HepG2 (cell line): Measurements from ENCODE around the gene CYTH1. TPM values are rescaled to one million over a fixed set of nuclear protein-coding genes. Genes with fewer than 3 reads are reported as not detected.

Source experiments
- ATAC-seq: fragments of 200-7000 bp; cut with Tn5 transposase; 3 replicates; pipeline ENCODE4 v1.9.1; 2020; ENCODE audit warnings: mild to moderate bottlenecking, moderate library complexity
- BruUV-seq: library from RNA; stranded (reverse); fragments of 400-500 nt; replicated peaks from 2 replicates; lab custom pipeline; 2021; lab: Mats Ljungman, UMichigan
- CTCF ChIA-PET: fragments of 300-600 bp; formaldehyde crosslinking; extraction: SDS; loops from one replicate; lab custom pipeline; 2021; ENCODE audit warnings: low total read pairs, inconsistent platforms, low intra/inter-chr PET ratio; lab: Yijun Ruan, JAX
- POLR2A ChIA-PET: fragments of 350-600 bp; sonication (Branson Sonifier 250); formaldehyde crosslinking; loops from one replicate; lab custom pipeline; 2020; ENCODE audit warnings: antibody characterized with exemption, inconsistent platforms; lab: Yijun Ruan, JAX
- DNase-seq: peaks from one replicate; pipeline ENCODE4 v3.0.0-alpha.2; 2015; ENCODE audit warnings: low spot score
- FAIRE-seq: peaks from 3 replicates; lab custom pipeline; 2011; peaks lifted over from hg19 to GRCh38; lab: Jason Lieb, UNC
- H2AFZ ChIP-seq: one replicate; pipeline ENCODE4 v1.6.1; 2011; ENCODE audit warnings: low read length, inconsistent platforms
- H3K27ac ChIP-seq: fragments of 300-600 bp; 3 replicates; pipeline ENCODE4 v1.8.0; 2011; ENCODE audit warnings: mixed run types, mild to moderate bottlenecking, mixed read lengths, low read length, inconsistent platforms; ENCODE audit not compliant: insufficient read depth; ENCODE audit errors: extremely low read length
- H3K27me3 ChIP-seq, 2 experiments: fragments of 200-600 bp in 1 of 2; 2 replicates in 1 of 2; 3 replicates in 1 of 2; pipeline versions ENCODE4 v1.6.0 to v1.8.0; 2011; ENCODE audit warnings: low read length in 2 of 2, mild to moderate bottlenecking in 2 of 2, moderate library complexity in 2 of 2, inconsistent platforms in 1 of 2; ENCODE audit not compliant: insufficient read depth in 2 of 2, control insufficient read depth in 1 of 2
- H3K36me3 ChIP-seq, 2 experiments: fragments of 200-600 bp in 1 of 2; replicated peaks in 1 of 2; 2 replicates in 1 of 2; 3 replicates in 1 of 2; pipeline versions ENCODE4 v1.5.1 to v1.8.0; 2011; ENCODE audit warnings: low read length in 2 of 2, inconsistent platforms in 1 of 2; ENCODE audit not compliant: insufficient read depth in 2 of 2, control insufficient read depth in 1 of 2
- H3K4me1 ChIP-seq: 2 replicates; pipeline ENCODE4 v1.5.1; 2012; ENCODE audit warnings: low read length, inconsistent platforms; ENCODE audit not compliant: insufficient read depth
- H3K4me2 ChIP-seq: 2 replicates; pipeline ENCODE4 v1.6.0; 2011; ENCODE audit warnings: low read depth, low read length, inconsistent platforms
- H3K4me3 ChIP-seq, 3 experiments: fragments of 200-600 bp in 1 of 3; sonication (generic), shearing (Covaris generic) in 1 of 3; replicated peaks in 1 of 3; 2 replicates each; pipeline ENCODE4 v1.5.1; 2011 to 2016; ENCODE audit warnings: low read length in 3 of 3, inconsistent platforms in 2 of 3, low read depth in 2 of 3, mild to moderate bottlenecking in 2 of 3, control low read depth in 1 of 3, mixed read lengths in 1 of 3; ENCODE audit not compliant: insufficient read depth in 1 of 3
- H3K79me2 ChIP-seq: one replicate; pipeline ENCODE4 v1.6.1; 2011; ENCODE audit warnings: low read length, inconsistent platforms; ENCODE audit not compliant: insufficient read depth
- H3K9ac ChIP-seq: 2 replicates; pipeline ENCODE4 v1.6.0; 2011; ENCODE audit warnings: mild to moderate bottlenecking, low read depth, low read length, inconsistent platforms; ENCODE audit not compliant: insufficient read depth
- H3K9me3 ChIP-seq: 2 replicates; pipeline ENCODE4 v1.5.1; 2012; ENCODE audit warnings: mild to moderate bottlenecking, low read length
- H4K20me1 ChIP-seq: 2 replicates; pipeline ENCODE4 v1.6.0; 2011; ENCODE audit warnings: inconsistent platforms, mild to moderate bottlenecking, low read length, moderate library complexity; ENCODE audit not compliant: insufficient read depth
- KAT2B ChIP-seq: fragments of 150-350 bp; IDR thresholded peaks from 2 replicates; pipeline ENCODE4 v1.6.1; 2014; ENCODE audit warnings: low read depth, low read length, borderline replicate concordance
- MATR3 ChIP-seq: sonication (generic); formaldehyde crosslinking; IDR thresholded peaks from 2 replicates; pipeline ENCODE4 v1.4.0; 2020; ENCODE audit warnings: missing genetic modification reagents
- NR2F2 ChIP-seq: IDR thresholded peaks from 2 replicates; pipeline ENCODE4 v1.6.1; 2012; ENCODE audit warnings: low read depth, inconsistent platforms, borderline replicate concordance
- NRL ChIP-seq: sonication (generic); formaldehyde crosslinking; IDR thresholded peaks from 2 replicates; pipeline ENCODE4 v1.5.0; 2020; ENCODE audit warnings: missing genetic modification reagents, mild to moderate bottlenecking, moderate library complexity, borderline replicate concordance
- PAWR ChIP-seq: sonication (generic); formaldehyde crosslinking; IDR thresholded peaks from 2 replicates; pipeline ENCODE4 v1.4.0; 2020; ENCODE audit warnings: missing genetic modification reagents, mild to moderate bottlenecking, borderline replicate concordance
- POLR2G ChIP-seq: fragments of 200-400 bp; formaldehyde crosslinking; IDR thresholded peaks from 2 replicates; pipeline ENCODE4 v1.6.1; 2018; ENCODE audit warnings: mild to moderate bottlenecking, low read depth, low read length, moderate library complexity
- PTBP1 ChIP-seq: fragments of 200-400 bp; formaldehyde crosslinking; IDR thresholded peaks from 2 replicates; pipeline ENCODE4 v1.6.1; 2018; ENCODE audit warnings: low read length, low read depth; ENCODE audit not compliant: poor library complexity, severe bottlenecking
- RAD51 ChIP-seq: fragments of 450-650 bp; IDR thresholded peaks from 2 replicates; pipeline ENCODE4 v1.6.1; 2016; ENCODE audit warnings: borderline replicate concordance
- RFX5 ChIP-seq: IDR thresholded peaks from 2 replicates; pipeline ENCODE4 v1.6.1; 2011; ENCODE audit warnings: low read depth, low read length, improper control_type of control experiment
- RXRB ChIP-seq: IDR thresholded peaks from 2 replicates; pipeline ENCODE4 v1.6.1; 2016; ENCODE audit warnings: borderline replicate concordance, missing genetic modification reagents, missing compliant biosample characterization
- SATB2 ChIP-seq: sonication (generic); formaldehyde crosslinking; IDR thresholded peaks from 2 replicates; pipeline ENCODE4 v1.5.0; 2020; ENCODE audit warnings: missing genetic modification reagents
- SNAI1 ChIP-seq: sonication (generic); formaldehyde crosslinking; IDR thresholded peaks from 2 replicates; pipeline ENCODE4 v1.5.0; 2020; ENCODE audit warnings: mild to moderate bottlenecking, missing genetic modification reagents, borderline replicate concordance
- SP5 ChIP-seq: IDR thresholded peaks from 2 replicates; pipeline ENCODE4 v1.6.1; 2016; ENCODE audit warnings: low read depth, borderline replicate concordance
- ZNF234 ChIP-seq: sonication (generic); formaldehyde crosslinking; conservative IDR thresholded peaks from 2 replicates; pipeline ENCODE4 v1.5.1; 2020; ENCODE audit warnings: mild to moderate bottlenecking, missing genetic modification reagents
- ZNF563 ChIP-seq: sonication (generic); formaldehyde crosslinking; IDR thresholded peaks from 2 replicates; pipeline ENCODE4 v1.8.0; 2022; ENCODE audit warnings: mild to moderate bottlenecking, moderate library complexity, missing genetic modification reagents
- ZNF782 ChIP-seq: sonication (generic); formaldehyde crosslinking; IDR thresholded peaks from 2 replicates; pipeline ENCODE4 v1.4.0; 2020; ENCODE audit warnings: missing genetic modification reagents, mild to moderate bottlenecking, borderline replicate concordance
- ZSCAN30 ChIP-seq: sonication (generic); formaldehyde crosslinking; IDR thresholded peaks from 2 replicates; pipeline ENCODE4 v1.5.0; 2020; ENCODE audit warnings: mild to moderate bottlenecking, missing genetic modification reagents
- WGBS: methylation state at CpG from one replicate; pipeline ENCODE4 v1.1.6; 2017; ENCODE audit warnings: low lambda C conversion rate; 5-methylcytosine and 5-hydroxymethylcytosine counted together
- in situ Hi-C: cut with HindIII; loops from 2 replicates; pipeline ENCODE4 v1.10.0; 2017; ENCODE audit warnings: low pct_unique_long_range_greater_than_20kb; ENCODE audit not compliant: extremely low pct_ligation_motif_present
- intact Hi-C: fragments of 100-400 bp; cut with micrococcal nuclease; formaldehyde crosslinking; loops from one replicate; pipeline ENCODE4 v1.10.0; 2022; ENCODE audit not compliant: unreplicated experiment
- polyA plus RNA-seq, 8 experiments: library from polyadenylated mRNA; depleted of rRNA in 3 of 8; stranded (reverse) in 7 of 8; unstranded in 1 of 8; fragments of >200 nt; fragmentation: Illumina TruSeq in 4 of 8; extraction: Trizol in 4 of 8; gene quantifications; 2 replicates each; pipeline versions ENCODE4 v1.2.1 to v1.2.3, GENCODE V29; 2011 to 2016; ENCODE audit warnings: low read depth in 4 of 8, missing spikeins in 1 of 8, mixed read lengths in 1 of 8; ENCODE audit not compliant: insufficient read depth in 1 of 8
- total RNA-seq, 5 experiments: library from RNA; depleted of rRNA; stranded (reverse); fragments of >200 nt; fragmentation: Illumina TruSeq; extraction: Trizol; gene quantifications; 2 replicates each; pipeline ENCODE4 v1.2.3, GENCODE V29; 2016; ENCODE audit warnings: low read depth in 1 of 5

CYTH1 gene
- total and polyA plus RNA-seq, 2 of the 13 experiments (the other 11 are each of a cell fraction or from before 2014, with no cell fraction given) = 20.1 to 48.9 TPM

DNA sequence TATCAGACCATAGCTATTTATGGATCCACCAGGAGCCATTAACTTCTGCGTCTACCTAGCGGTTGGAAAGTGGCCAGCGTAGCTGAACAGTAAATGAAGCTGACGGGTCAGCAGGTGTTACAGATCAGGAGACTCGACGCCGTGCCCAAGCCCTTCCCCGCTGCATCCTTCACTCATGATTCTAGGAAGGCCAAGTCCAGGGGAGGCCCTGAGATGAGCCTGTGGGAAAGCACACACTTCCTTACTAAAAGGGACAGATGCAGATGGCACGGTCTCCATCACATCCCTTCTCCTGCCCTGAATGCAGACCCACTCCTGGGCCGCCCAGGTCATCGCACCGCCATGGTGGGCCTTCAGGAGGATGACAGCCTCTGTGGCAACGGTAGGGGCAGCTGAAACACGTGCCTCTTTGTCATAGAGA lies 137.1 kb downstream of the CYTH1 start (continued):
- TF ChIP-seq SNAI1 (CRISPR knock-in tag) = no peak
- TF ChIP-seq NRL = no peak
- no peak for TF ChIP-seq ZSCAN30 (CRISPR knock-in tag)

DNA sequence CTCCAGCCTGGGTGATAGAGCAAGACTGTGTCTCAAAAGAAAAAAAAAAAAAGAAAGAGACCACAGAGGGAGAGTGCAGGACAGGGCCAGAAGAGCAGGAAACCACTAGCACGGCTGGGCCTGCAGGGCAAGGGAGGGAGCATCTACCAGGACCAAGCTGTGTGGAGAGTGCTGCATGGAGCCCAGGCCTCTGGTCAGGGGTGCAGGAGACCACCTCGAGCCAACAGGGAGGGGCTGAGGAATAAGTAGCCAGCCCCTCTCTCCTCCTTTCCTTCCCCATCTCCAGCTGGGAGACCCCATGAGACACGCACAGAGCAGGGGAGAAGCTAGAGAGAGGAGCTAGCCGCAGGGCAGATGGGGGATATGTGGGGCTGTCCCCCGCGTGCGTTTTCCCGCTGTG lies 137.8 kb downstream of the CYTH1 start:
- intact Hi-C loops (no loop called here), in situ Hi-C loops (no loop called here)
- POLR2A ChIA-PET = no interaction called here
- DNase-seq (no peak), FAIRE-seq (no peak), ATAC-seq (no peak; the same call in 2 of the 3 replicates)
- no peaks in the 10 kb centered on the region; a peak in 1 of 5 replicates for H3K27me3 ChIP-seq
- H3K79me2 ChIP-seq = no peaks in the 10 kb centered on the region
- 0 out of 2 replicates have a peak, but pooled peaks cover 3% of the 10 kb centered on the region for H3K9me3 ChIP-seq
- TF ChIP-seq PAWR (CRISPR knock-in tag) (no peak), NR2F2 (no peak), ZNF234 (CRISPR knock-in tag) (no peak), ZNF563 (CRISPR knock-in tag) (no peak), SATB2 (no peak), SP5 (CRISPR knock-in tag) (no peak), RAD51 (no peak), ZNF782 (CRISPR knock-in tag) (no peak), RXRB (CRISPR knock-in tag) (no peak), KAT2B (no peak), PTBP1 (no peak), POLR2G (no peak), RFX5 (no peak), MATR3 (CRISPR knock-in tag) (no peak)
- CTCF ChIA-PET = no interaction called here
- BruUV-seq = no TSS peak
- WGBS = 81% methylated on average over 6 of the region's 8 CpGs
- H3K36me3 ChIP-seq = no peaks in the 10 kb centered on the region
- H3K4me3 ChIP-seq = no peak overlapping the region
- H3K4me2 ChIP-seq = no peak overlapping the region
- H2AFZ ChIP-seq = no peak overlapping the region
- no peak overlapping the region for H3K9ac ChIP-seq
- H3K4me1 ChIP-seq = peaks cover 59% of the 10 kb centered on the region
- no peak overlapping the region for H3K27ac ChIP-seq
- H4K20me1 ChIP-seq = no peaks in the 10 kb centered on the region
